WERI-Rb-1 (cell line): ENCODE results near the gene TSBP1.
A peak's percentile ranks its signal among the peaks of the same experiment; 100 is the strongest.

Experiments
- DNase-seq: peaks from one replicate; pipeline ENCODE4 v3.0.0-alpha.2; 2020
- H3K27ac ChIP-seq: fragments of 250-450 bp; sonication (Bioruptor Pico); 2 replicates; pipeline ENCODE4 v1.5.1; 2020; ENCODE audit warnings: mild to moderate bottlenecking, moderate library complexity
- H3K27me3 ChIP-seq: fragments of 250-450 bp; sonication (Bioruptor Pico); 2 replicates; pipeline ENCODE4 v1.5.1; 2021; ENCODE audit warnings: mild to moderate bottlenecking, low read depth, moderate library complexity; ENCODE audit not compliant: insufficient read depth, severe bottlenecking
- H3K36me3 ChIP-seq: fragments of 250-450 bp; sonication (Bioruptor Pico); 2 replicates; pipeline ENCODE4 v1.5.1; 2020; ENCODE audit warnings: mild to moderate bottlenecking, moderate library complexity
- H3K4me3 ChIP-seq: 2 replicates; pipeline ENCODE4 v1.5.1; 2011; ENCODE audit warnings: low read depth, mild to moderate bottlenecking, control low read depth, low read length
- H3K9me3 ChIP-seq: fragments of 250-450 bp; sonication (Bioruptor Pico); 2 replicates; pipeline ENCODE4 v1.5.1; 2021; ENCODE audit warnings: mild to moderate bottlenecking, moderate library complexity; ENCODE audit not compliant: severe bottlenecking
- TF ChIP-seq, protein P1 (sequence below): IDR thresholded peaks from 2 replicates; pipeline ENCODE4 v1.5.1; 2011; ENCODE audit warnings: low read depth, mild to moderate bottlenecking, control low read depth, inconsistent platforms, low read length

TSBP1 gene

DNA sequence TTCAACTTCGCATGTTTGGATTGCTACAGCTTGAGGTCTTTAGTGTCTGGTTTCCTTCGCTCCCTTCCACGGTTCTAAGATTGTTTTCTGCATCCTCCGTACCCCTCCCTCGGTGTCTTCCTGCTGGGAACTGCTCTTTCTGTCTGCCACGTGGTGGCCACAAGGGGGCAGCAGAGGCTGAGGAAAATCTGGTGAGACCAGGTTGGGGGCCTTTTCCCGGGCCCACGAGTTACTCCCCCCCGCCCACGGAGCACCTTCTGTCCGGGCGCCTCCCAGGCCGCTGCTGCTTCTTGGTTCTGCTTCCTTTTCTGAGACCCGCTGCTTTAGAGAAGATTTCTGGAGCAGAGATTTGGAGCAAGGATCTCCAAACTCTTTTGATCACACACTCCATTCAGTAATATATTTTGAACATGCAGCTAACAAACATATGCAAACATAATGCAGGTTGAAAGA lies 126.7 kb downstream of the TSBP1 start:
- Histone ChIP-seq H3K27me3 (no peaks in the 10 kb centered on the region), H3K27ac (no peak overlapping the region), H3K9me3 (peaks cover 16% of the 10 kb centered on the region), H3K4me3 (peak overlapping the region; percentile 11; the same call in 1 of the 2 replicates), H3K36me3 (no peaks in the 10 kb centered on the region)
- TF ChIP-seq, protein P1, sequence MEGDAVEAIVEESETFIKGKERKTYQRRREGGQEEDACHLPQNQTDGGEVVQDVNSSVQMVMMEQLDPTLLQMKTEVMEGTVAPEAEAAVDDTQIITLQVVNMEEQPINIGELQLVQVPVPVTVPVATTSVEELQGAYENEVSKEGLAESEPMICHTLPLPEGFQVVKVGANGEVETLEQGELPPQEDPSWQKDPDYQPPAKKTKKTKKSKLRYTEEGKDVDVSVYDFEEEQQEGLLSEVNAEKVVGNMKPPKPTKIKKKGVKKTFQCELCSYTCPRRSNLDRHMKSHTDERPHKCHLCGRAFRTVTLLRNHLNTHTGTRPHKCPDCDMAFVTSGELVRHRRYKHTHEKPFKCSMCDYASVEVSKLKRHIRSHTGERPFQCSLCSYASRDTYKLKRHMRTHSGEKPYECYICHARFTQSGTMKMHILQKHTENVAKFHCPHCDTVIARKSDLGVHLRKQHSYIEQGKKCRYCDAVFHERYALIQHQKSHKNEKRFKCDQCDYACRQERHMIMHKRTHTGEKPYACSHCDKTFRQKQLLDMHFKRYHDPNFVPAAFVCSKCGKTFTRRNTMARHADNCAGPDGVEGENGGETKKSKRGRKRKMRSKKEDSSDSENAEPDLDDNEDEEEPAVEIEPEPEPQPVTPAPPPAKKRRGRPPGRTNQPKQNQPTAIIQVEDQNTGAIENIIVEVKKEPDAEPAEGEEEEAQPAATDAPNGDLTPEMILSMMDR: peak; percentile 94
- peak; percentile 96 for DNase-seq

DNA sequence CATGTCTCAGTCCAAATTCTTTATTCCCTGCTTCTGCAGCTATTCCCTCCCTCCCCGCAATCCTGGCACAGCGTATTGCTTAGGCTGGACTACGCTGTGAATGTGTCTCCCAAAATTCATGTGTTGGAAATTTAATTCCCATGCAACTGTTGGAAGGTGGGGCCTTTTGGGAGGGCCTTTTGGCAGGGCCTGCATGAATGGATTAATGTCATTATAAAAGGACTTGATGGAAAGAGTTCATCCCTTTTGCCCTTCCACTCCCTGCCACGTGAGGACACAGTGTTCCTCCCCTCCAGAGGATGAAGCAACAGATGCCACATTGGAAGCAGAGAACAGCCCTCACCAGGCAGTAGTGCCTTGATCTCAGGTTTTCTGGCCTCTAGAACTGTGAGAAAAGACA lies 127.4 kb downstream of the TSBP1 start:
- Histone ChIP-seq H3K27me3 (no peaks in the 10 kb centered on the region), H3K9me3 (peaks cover 9% of the 10 kb centered on the region), H3K4me3 (peak overlapping the region; percentile 11; the same call in 1 of the 2 replicates), H3K36me3 (no peaks in the 10 kb centered on the region), H3K27ac (no peak overlapping the region)
- peak; percentile 54 for DNase-seq
- TF ChIP-seq, protein P1: 0 out of 2 replicates have a peak, but pooled peaks have one; percentile 5
